Retinal pigment epithelial cell (primary cell): ENCODE measurements around the gene ARSJ.
"Not testable (repeated sequence)": the region's sequence is repeated elsewhere in the genome, so short reads cannot be mapped to it uniquely, and the experiment has no call there.

Source experiments
- DNase-seq: peaks from one replicate; pipeline ENCODE4 v3.0.0-alpha.2; 2010; ENCODE audit warnings: low read depth
- H3K4me3 ChIP-seq: 2 replicates; pipeline ENCODE4 v1.5.1; 2011; ENCODE audit warnings: mild to moderate bottlenecking, low read length, control low read depth, moderate library complexity
- CTCF ChIP-seq: conservative IDR thresholded peaks from 2 replicates; pipeline ENCODE4 v1.5.1; 2011; ENCODE audit warnings: low read depth, low read length, control low read depth, inconsistent platforms

ARSJ gene

DNA sequence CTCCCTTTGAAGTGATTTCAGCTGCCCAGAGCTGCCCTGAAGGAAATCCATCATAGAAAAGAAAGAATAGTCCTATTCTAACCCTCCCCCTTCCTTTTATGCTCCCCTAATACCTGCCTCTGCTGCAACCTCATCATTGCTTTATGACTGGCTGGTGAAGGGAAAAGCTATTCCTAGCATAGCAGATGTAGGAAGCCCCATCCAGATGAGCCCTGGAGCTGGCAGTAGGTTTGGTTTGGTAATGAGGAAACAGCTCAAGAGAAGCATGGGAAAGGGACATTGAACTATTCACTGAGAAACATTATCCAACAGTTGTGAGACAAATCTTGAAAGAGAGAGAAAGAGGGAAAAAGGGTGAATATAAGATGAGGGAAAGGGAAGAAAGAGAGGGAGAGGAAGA, 29.2 kb downstream of the ARSJ start:
- no peak for TF ChIP-seq CTCF
- no peak for DNase-seq
- H3K4me3 ChIP-seq: no peak overlapping the region

DNA sequence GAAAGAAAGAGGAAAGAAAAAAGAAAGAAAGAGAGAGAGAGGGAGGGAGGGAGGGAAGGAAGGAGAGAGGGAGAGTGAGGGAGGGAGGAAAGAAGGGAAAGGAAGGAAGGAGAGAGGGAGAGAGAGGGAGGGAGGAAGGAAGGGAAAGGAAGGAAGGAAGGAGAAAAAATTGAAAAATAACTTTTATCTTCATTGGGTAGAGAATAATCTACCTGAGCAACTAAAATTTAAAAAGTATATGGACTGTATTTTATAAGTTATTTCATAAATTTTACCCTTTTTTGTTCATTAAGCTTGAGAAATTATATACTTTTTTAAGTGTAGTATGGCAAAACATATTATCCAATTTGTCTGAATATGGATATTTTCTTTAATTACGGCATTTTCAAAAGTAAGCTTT, 32.0 kb downstream of the ARSJ start:
- no peak for TF ChIP-seq CTCF
- H3K4me3 ChIP-seq: no peak overlapping the region
- DNase-seq: no peak

DNA sequence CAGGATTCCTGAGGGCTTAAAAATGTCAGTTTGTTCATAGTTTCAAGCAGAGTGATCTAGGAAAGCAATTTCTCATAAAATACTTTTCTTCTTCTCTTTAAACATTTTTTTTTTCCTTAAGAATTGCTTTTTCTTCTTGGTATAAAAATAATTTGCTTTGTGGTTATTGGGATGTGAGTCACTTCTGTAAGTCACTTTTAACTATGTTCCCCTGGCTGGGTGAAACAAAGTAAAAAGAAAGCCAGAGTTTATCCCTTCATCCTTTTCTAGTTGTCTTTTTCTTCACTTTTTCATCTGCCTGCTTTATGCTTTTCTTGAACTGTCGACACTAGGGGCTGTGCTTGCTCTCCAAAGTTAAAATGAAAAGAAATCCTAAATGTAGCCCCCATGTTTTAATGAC, 33.5 kb downstream of the ARSJ start:
- TF ChIP-seq CTCF: no peak
- H3K4me3 ChIP-seq: no peak overlapping the region
- no peak for DNase-seq

- no peak for DNase-seq
- no peak for TF ChIP-seq CTCF
- H3K4me3 ChIP-seq: no peak overlapping the region
Measured at GRCh38 chr4:113943863-113944262, 35.6 kb downstream of the ARSJ start.

DNA sequence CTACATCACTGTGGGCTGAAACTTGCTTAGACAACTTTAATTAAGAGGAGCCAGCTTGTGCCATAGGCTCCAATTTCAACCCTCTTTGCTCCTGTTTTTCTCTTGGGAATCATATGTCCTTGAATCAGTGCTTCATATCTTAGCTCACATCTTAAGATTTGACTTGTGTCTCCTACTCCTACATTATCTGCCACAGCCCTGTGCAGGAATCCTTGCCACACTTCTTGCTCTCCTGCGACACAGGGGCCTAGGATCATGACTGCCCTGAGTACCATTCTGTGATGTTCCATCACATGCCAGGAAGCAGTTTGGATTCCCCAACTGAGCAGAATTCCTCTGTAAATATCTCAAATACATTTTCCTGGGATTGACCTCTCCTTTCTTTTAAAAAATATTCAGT, 36.4 kb downstream of the ARSJ start:
- TF ChIP-seq CTCF: no peak
- no peak overlapping the region for H3K4me3 ChIP-seq

DNA sequence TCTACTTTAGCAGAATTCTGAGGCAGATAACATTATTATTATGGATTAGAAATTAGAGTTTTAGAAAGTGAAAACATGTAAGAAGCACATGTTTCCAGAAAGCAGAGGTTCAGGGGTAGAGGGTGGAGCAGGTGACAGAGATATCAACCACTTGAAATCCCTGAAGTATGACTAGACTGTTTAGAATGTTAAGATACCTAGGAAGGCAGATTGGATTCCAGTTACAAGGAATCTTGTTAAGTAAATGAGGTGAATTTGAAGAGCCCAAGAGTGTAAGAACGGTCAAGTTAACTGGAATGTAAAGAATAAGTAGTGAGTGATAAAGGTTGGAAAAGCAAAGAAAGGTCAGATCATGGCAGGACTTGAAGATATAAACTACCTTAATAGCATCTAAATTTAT, 37.6 kb downstream of the ARSJ start:
- DNase-seq: no peak
- H3K4me3 ChIP-seq: no peak overlapping the region
- TF ChIP-seq CTCF: no peak

More for the DNA sequence above, 36.4 kb downstream of the ARSJ start:
- DNase-seq: no peak

DNA sequence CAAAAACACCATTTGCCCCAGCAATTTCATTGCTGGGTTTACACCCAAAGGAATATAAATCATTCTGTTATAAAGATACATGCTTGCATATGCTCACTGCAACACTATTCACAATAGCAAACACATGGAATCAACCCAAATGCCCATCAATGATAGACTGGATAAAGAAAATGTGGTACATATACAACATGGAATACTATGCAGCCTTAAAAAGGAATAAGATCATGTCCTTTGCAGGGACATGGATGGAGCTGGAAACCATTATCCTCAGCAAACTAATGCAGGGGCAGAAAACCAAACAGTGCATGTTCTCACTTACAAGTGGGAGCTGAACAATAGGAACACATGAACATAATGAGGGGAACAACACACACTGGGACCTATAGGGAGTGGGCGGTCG, 39.3 kb downstream of the ARSJ start:
- not testable (repeated sequence) for DNase-seq, H3K4me3 ChIP-seq

DNA sequence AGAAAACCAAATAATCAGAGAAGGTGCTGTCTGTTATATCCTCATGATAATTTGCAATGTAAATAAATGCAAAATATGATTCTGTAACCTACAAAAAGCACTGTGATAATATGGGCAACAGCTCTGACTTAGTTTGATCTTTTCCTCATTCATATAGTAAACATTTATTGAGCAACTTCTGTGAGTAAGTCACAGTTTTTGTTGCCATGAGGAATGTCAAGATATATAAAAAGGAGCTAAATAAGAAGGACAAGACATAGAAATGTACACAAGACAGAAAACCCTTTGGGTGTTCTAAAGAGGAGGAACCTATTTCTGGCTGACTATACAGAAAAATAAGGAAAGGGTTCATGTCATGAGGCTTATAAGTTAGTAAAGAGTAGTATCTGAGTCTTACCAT, 44.3 kb downstream of the ARSJ start:
- no peak for DNase-seq
- TF ChIP-seq CTCF: no peak
- no peak overlapping the region for H3K4me3 ChIP-seq

GRCh38 chr4:113924706-113925105, 54.7 kb downstream of the ARSJ start:
- H3K4me3 ChIP-seq, DNase-seq: not testable (repeated sequence)
